HepG2 (cell line): Measurements from ENCODE around the gene PACSIN1.

Source experiments
- ARHGAP35 ChIP-seq: sonication (generic); formaldehyde crosslinking; IDR thresholded peaks from 2 replicates; pipeline ENCODE4 v1.9.0; 2022; ENCODE audit warnings: mild to moderate bottlenecking, inconsistent platforms, moderate library complexity, missing genetic modification reagents, borderline replicate concordance
- E2F1 ChIP-seq: sonication (generic); formaldehyde crosslinking; IDR thresholded peaks from 2 replicates; pipeline ENCODE4 v1.5.0; 2020; ENCODE audit warnings: missing genetic modification reagents
- HNRNPL ChIP-seq: fragments of 200-400 bp; formaldehyde crosslinking; IDR thresholded peaks from 2 replicates; pipeline ENCODE4 v1.6.1; 2017; ENCODE audit warnings: mild to moderate bottlenecking, low read depth, low read length
- NR2C2 ChIP-seq: sonication (generic); formaldehyde crosslinking; IDR thresholded peaks from 2 replicates; pipeline ENCODE4 v1.4.0; 2020; ENCODE audit warnings: missing genetic modification reagents, mild to moderate bottlenecking, moderate library complexity, borderline replicate concordance
- TAF1 ChIP-seq: sonication (generic); formaldehyde crosslinking; IDR thresholded peaks from 2 replicates; pipeline ENCODE4 v1.4.0; 2020; ENCODE audit warnings: missing genetic modification reagents
- ZNF138 ChIP-seq: sonication (generic); formaldehyde crosslinking; IDR thresholded peaks from 2 replicates; pipeline ENCODE4 v1.5.0; 2020; ENCODE audit warnings: mild to moderate bottlenecking, low read depth, missing genetic modification reagents

- no peak for TF ChIP-seq ZNF138 (CRISPR knock-in tag)
- no peak for TF ChIP-seq NR2C2 (CRISPR knock-in tag)
- no peak for TF ChIP-seq TAF1 (CRISPR knock-in tag)
- no peak for TF ChIP-seq E2F1
- TF ChIP-seq ARHGAP35 (CRISPR knock-in tag): no peak
- no peak for TF ChIP-seq HNRNPL
Observed at GRCh38 chr6:34455831-34456230, 10.0 kb upstream of the PACSIN1 start.
